OCI-M2 (cell line): ENCODE measurements around the gene MSL3B.
"Not testable (repeated sequence)": the region's sequence is repeated elsewhere in the genome, so short reads cannot be mapped to it uniquely, and the experiment has no call there.

Experiments used
- DNase-seq: peaks from one replicate; lab custom pipeline; 2025; ENCODE audit not compliant: unreplicated experiment; lab: John Stamatoyannopoulos, UW

Gene MSL3B

GRCh38 chr2:233867993-233868532 lies at the start of gene MSL3B:
MSL3B (minus strand) TSS chr2:233868386.
- no peak for DNase-seq

- DNase-seq: no peak
Measured at GRCh38 chr2:233917116-233917515, 48.9 kb upstream of the MSL3B start, which contains the start of gene TRPM8. TRPM8 (plus strand) TSS chr2:233917373; CDS start chr2:233926538, 9,165 bp downstream.

- no peak for DNase-seq
Measured at GRCh38 chr2:233915128-233915527, 46.9 kb upstream of the MSL3B start.

- DNase-seq: no peak
Measured at GRCh38 chr2:233912691-233913423, 44.7 kb upstream of the MSL3B start.

GRCh38 chr2:233907627-233908026 lies 39.4 kb upstream of the MSL3B start:
- DNase-seq: no peak

DNA sequence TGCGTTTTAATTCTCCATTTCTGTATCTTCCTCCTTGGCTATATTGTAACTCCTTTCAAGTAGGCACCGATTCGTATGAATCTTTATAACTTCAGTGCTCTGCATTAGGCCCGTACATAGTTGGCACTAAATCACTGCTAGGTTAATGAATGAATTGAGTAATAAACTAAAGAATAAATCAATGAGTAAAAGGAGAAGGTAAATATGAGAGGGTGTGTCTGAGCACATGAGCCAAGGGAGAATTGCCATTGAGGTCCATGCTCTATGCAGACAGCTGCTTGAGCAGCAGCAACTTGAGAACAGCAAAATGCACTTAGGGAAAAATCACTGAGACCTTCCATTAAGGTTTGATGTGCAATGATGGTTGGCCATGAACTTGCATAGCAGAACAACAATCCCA lies 37.8 kb upstream of the MSL3B start:
- DNase-seq: no peak

DNA sequence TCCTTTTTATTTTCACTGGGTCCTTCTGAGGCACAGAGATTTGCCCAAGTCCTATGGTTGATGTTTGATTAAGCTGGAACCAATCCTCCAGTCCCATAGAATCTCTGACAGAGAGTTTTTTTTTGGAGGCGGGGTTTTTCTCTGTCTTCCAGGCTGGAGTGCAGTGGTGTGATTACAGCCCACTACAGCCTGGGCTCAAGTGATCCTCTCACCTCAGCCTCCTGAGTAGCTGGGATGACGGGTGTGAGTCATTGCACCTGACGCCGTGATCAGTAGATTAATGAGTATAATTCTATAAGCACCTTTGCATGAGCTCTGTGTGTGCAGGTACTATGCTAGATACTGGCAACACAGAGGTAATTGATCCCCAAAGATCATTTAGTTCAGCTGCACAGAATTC lies 33.7 kb upstream of the MSL3B start:
- no peak for DNase-seq

DNA sequence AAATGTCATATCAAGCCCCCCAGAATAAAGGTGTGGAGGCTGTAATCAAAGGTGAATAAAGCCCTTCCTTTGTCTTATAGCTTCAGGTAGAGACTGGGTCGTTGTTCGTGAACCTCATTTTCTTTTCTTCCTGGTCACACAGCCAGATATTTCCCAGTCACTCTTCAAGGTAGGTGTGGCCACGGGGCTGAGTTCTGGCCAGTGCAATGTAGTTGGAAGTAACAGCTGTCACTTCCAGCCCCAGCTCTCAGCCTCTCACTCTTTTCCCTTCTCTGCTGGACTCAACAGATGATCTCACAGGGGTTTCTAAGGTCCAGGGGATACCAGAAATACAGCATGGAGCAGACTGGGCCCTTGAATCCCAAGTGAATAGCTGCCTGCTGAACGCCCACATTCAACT lies 33.2 kb upstream of the MSL3B start:
- no peak for DNase-seq

DNA sequence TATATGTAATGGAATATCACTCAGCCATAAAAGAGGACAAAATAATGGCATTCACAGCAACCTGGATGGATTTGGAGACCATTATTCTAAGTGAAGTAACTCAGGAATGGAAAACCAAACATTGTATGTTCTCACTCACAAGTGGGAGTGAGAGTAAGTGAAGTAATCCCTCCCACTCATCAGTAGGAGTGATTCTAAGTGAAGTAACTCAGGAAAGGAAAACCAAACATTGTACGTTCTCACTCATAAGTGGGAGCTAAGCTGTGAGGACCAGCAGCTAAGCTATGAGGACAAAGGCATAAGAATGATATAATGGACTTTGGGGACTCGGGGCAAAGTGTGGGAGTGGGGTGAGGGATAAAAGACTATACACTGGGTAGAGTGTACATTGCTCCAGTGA lies 28.1 kb upstream of the MSL3B start:
- not testable (repeated sequence) for DNase-seq

- DNase-seq: no peak
Measured at GRCh38 chr2:233892793-233893192, 24.6 kb upstream of the MSL3B start.

- DNase-seq: no peak
Measured at GRCh38 chr2:233882353-233882752, 14.2 kb upstream of the MSL3B start.

- not testable (repeated sequence) for DNase-seq
Measured at GRCh38 chr2:233872125-233872524, 3.9 kb upstream of the MSL3B start.

- no peak for DNase-seq
Measured at GRCh38 chr2:233871432-233871831, 3.2 kb upstream of the MSL3B start.

GRCh38 chr2:233866479-233866878 lies 1.7 kb downstream of the MSL3B start:
- DNase-seq: no peak

GRCh38 chr2:233865838-233866237 lies 2.3 kb downstream of the MSL3B start:
- no peak for DNase-seq

DNA sequence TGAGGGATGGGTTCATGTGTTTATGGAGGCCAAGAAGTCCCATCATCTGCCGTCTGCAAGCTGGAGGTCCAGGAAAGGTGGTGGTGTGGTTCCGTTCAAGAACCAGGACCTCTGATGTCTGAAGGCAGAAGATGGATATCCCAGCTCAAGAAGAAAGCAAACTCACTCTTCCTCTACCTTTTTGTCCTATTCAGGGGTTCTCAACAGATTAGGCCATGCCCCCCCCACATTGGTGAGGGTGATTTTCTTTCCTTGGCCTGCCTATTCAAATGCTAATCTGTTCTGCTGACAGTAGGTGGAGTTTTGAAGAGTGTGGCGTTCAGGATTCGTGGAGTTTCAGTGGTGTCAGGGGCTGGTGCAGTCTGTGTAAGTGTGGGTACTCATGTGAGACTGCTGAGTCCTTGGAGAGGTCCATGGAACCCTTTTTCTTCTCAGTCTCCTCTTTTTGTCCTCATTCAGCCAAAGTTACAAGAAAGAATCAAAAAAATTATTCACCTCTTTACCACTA lies 5.9 kb downstream of the MSL3B start:
- DNase-seq: no peak

GRCh38 chr2:233858331-233858730 lies 9.9 kb downstream of the MSL3B start:
- DNase-seq: no peak

DNA sequence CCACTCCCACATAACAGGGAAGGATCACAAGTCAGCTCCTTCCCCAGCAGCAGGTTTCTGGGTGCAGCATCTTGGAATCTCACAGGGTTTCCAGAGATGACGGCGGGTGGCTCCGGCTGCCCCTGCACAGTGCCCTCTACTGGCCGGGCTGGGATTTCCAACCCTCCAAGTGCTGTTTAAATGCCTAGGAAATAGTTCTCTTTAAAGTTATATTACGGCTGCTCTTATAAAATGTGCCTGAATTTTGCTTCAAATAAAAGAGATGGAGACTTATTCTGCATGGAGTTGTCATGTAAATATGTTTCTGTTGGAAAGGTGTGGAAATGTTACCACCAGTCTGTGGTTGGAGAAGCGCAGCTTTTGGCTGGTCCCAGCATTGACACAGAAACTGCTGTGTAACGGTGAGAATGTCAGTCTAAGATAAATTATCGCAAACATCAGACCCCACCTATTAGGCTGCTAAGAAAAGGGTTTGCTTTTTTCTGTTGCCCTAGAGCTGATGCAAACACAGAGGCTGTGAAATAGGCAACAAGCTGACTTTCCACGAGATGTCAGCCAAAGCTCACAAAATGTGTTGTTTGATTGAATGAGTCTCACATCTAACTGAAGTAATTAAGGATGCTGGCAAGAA lies 10.6 kb downstream of the MSL3B start:
- DNase-seq: no peak

- no peak for DNase-seq
Measured at GRCh38 chr2:233856184-233856583, 12.0 kb downstream of the MSL3B start.

DNA sequence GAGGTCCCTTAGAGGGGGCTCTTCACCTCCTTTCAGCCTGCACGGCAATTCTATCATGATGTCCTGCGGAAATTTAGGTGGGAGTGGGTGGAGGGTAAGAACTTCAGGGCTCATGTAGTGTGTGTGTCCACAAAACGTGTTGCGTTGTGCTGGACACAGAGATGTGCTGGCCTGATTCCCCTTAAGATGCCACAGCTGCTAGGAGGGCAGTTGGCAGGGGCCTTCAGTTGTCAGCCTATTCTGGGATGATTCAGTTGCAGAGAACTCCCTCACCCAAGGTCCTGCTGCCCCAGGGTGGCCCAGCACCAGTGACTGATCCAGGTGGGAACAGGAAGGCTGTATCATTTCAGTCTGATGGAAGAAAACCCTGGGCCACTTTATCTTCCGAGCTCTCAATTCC lies 12.8 kb downstream of the MSL3B start:
- no peak for DNase-seq

DNA sequence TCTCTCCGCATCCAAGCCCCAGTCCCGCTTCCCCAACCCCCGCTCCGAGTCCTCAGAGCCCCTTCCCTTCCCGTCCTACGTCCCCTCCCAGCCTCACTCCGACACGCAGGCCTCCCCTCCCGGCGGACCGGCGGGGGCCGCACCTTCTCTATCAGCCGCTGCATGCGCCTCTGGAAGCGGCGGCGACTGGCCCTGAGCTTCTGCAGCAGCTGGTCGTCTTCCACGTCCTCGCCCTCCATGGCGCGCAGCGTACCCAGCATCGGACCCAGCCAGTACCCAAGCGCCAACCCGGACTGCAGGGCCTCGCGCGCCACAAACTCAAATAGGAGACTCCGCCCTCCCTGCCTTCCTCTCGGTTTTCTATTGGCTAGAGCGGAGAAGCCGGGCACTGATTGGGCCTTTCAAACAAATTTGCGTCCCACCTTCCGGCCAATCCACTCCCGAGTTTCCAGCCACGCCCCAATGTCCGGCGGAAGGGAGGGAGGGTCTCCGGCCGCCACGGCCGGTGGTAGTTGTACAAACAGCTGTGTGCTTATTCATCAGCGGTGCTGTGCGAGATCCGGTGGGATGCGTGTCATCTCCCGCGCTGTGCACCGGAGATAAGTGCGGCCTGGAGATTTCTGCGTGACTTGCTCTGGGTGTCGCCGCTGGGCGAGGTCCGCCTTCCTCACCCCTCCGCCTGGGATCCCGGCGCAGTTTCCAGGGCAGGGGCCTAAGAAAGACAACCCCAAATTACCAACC lies 13.8 kb downstream of the MSL3B start, which contains the start of gene HJURP:
Gene HJURP, minus strand, starts transcription at position 295 of the 741 bp plus-strand sequence. Its CDS starts 35 bp downstream, at position 260.
- DNase-seq: peak; percentile 58
